SK-N-SH (cell line): ENCODE measurements around the gene TENT5D. TPM values are rescaled to one million over a fixed set of nuclear protein-coding genes. Genes with fewer than 3 reads are reported as not detected.

Source experiments
- CTCF ChIA-PET: fragments of 300-600, 350-600 bp; formaldehyde crosslinking; extraction: SDS; loops from one replicate; lab custom pipeline; 2021; lab: Yijun Ruan, JAX
- POLR2A ChIA-PET: fragments of 350-600 bp; sonication (Branson Sonifier 250); formaldehyde crosslinking; extraction: SDS; loops from one replicate; lab custom pipeline; 2020; ENCODE audit warnings: antibody characterized with exemption, inconsistent platforms; lab: Yijun Ruan, JAX
- DNase-seq: peaks from one replicate; pipeline ENCODE4 v3.0.0; 2012
- H2AFZ ChIP-seq: fragments of 200-600 bp; sonication (generic); 2 replicates; pipeline ENCODE4 v1.8.1; 2016; ENCODE audit warnings: antibody characterized with exemption, mild to moderate bottlenecking, low read depth
- H3F3A ChIP-seq: fragments of 200-600 bp; sonication (generic); replicated peaks from 2 replicates; pipeline ENCODE3; 2016; ENCODE audit warnings: antibody characterized with exemption, mild to moderate bottlenecking; ENCODE audit not compliant: insufficient read depth
- H3K27ac ChIP-seq, 2 experiments: fragments of 200-500 bp in 1 of 2; fragments of 200-600 bp in 1 of 2; sonication (Bioruptor generic) in 1 of 2; sonication (generic), shearing (Covaris generic) in 1 of 2; 2 replicates each; pipeline versions ENCODE4 v1.5.1 to v1.6.1; 2014 to 2016; ENCODE audit warnings: low read depth in 2 of 2, inconsistent platforms in 1 of 2, low read length in 1 of 2, mild to moderate bottlenecking in 1 of 2, mixed read lengths in 1 of 2
- H3K27me3 ChIP-seq: fragments of 200-600 bp; sonication (generic), shearing (Covaris generic); 2 replicates; pipeline ENCODE4 v1.6.1; 2016; ENCODE audit warnings: mixed run types; ENCODE audit not compliant: insufficient read depth
- H3K36me3 ChIP-seq, 2 experiments: fragments of 200-500 bp in 1 of 2; fragments of 200-600 bp in 1 of 2; sonication (Bioruptor generic) in 1 of 2; sonication (generic) in 1 of 2; replicated peaks in 1 of 2; 2 replicates each; pipeline versions ENCODE3 to v1.5.1; 2014 to 2016; ENCODE audit warnings: low read length in 1 of 2, mild to moderate bottlenecking in 1 of 2; ENCODE audit not compliant: insufficient read depth in 2 of 2, control insufficient read depth in 1 of 2
- H3K4me1 ChIP-seq, 2 experiments: fragments of 200-500 bp in 1 of 2; fragments of 200-600 bp in 1 of 2; sonication (Bioruptor generic) in 1 of 2; sonication (generic), shearing (Covaris generic) in 1 of 2; 2 replicates each; pipeline versions ENCODE4 v1.5.1 to v1.6.1; 2014 to 2016; ENCODE audit warnings: low read depth in 1 of 2, low read length in 1 of 2, mixed run types in 1 of 2; ENCODE audit not compliant: insufficient read depth in 2 of 2, control insufficient read depth in 1 of 2
- H3K4me2 ChIP-seq: fragments of 200-600 bp; sonication (generic), shearing (Covaris generic); 2 replicates; pipeline ENCODE4 v1.6.1; 2017; ENCODE audit warnings: mixed run types
- H3K4me3 ChIP-seq, 2 experiments: fragments of 200-500 bp in 1 of 2; fragments of 200-600 bp in 1 of 2; sonication (Bioruptor generic) in 1 of 2; sonication (generic), shearing (Covaris generic) in 1 of 2; 2 replicates each; pipeline versions ENCODE4 v1.5.1 to v1.8.1; 2014 to 2016; ENCODE audit warnings: low read depth in 2 of 2, inconsistent platforms in 1 of 2, low read length in 1 of 2, mild to moderate bottlenecking in 1 of 2, mixed read lengths in 1 of 2, moderate library complexity in 1 of 2
- H3K79me2 ChIP-seq: fragments of 200-600 bp; sonication (generic); 2 replicates; pipeline ENCODE4 v1.8.1; 2017; ENCODE audit warnings: mild to moderate bottlenecking; ENCODE audit not compliant: insufficient read depth
- H3K9ac ChIP-seq: fragments of 200-600 bp; sonication (generic); 2 replicates; pipeline ENCODE4 v1.6.1; 2017; ENCODE audit warnings: mixed run types
- H3K9me2 ChIP-seq: fragments of 200-600 bp; sonication (generic); 2 replicates; pipeline ENCODE4 v1.6.1; 2017; ENCODE audit warnings: mixed run types
- H3K9me3 ChIP-seq: fragments of 200-600 bp; sonication (generic); 2 replicates; pipeline ENCODE4 v1.6.1; 2017; ENCODE audit warnings: mixed run types, mild to moderate bottlenecking, moderate library complexity
- H4K20me1 ChIP-seq: fragments of 200-600 bp; sonication (generic); 2 replicates; pipeline ENCODE4 v1.6.1; 2017; ENCODE audit warnings: mild to moderate bottlenecking, mixed run types; ENCODE audit not compliant: insufficient read depth
- CHD2 ChIP-seq: fragments of 150-350 bp; IDR thresholded peaks from 2 replicates; pipeline ENCODE4 v1.6.1; 2018; ENCODE audit warnings: low read length; ENCODE audit not compliant: partially characterized antibody
- EP300 ChIP-seq, 2 experiments: IDR thresholded peaks; 2 replicates each; pipeline versions ENCODE4 v1.4.0 to v1.6.1; 2012; ENCODE audit warnings: borderline replicate concordance in 1 of 2, low read depth in 1 of 2, low read length in 1 of 2
- EZH2phosphoT487 ChIP-seq: fragments of 200-600 bp; sonication (generic); IDR thresholded peaks from 2 replicates; pipeline ENCODE4 v1.6.1; 2017; ENCODE audit warnings: low read depth, mixed run types, mild to moderate bottlenecking, antibody characterized with exemption, moderate library complexity, borderline replicate concordance
- FOXJ3 ChIP-seq: sonication (generic); formaldehyde crosslinking; IDR thresholded peaks from 2 replicates; pipeline ENCODE4 v1.5.1; 2020; ENCODE audit warnings: mild to moderate bottlenecking, missing genetic modification reagents
- GABPA ChIP-seq: IDR thresholded peaks from 2 replicates; pipeline ENCODE4 v1.4.0; 2012; ENCODE audit warnings: low read depth, mild to moderate bottlenecking
- GATA2 ChIP-seq: sonication (generic); formaldehyde crosslinking; IDR thresholded peaks from 2 replicates; pipeline ENCODE4 v1.5.0; 2020; ENCODE audit warnings: mild to moderate bottlenecking, missing genetic modification reagents
- RAD21 ChIP-seq: IDR thresholded peaks from 2 replicates; pipeline ENCODE4 v1.6.1; 2012; ENCODE audit warnings: mild to moderate bottlenecking, low read length
- RFX5 ChIP-seq: IDR thresholded peaks from 2 replicates; pipeline ENCODE4 v1.6.1; 2012; ENCODE audit warnings: mild to moderate bottlenecking, improper control_type of control experiment, low read length
- SIN3A ChIP-seq: IDR thresholded peaks from 2 replicates; pipeline ENCODE4 v1.6.1; 2012; ENCODE audit warnings: low read depth, mild to moderate bottlenecking, low read length, moderate library complexity, borderline replicate concordance
- SMC3 ChIP-seq: IDR thresholded peaks from 2 replicates; pipeline ENCODE4 v1.6.1; 2012; ENCODE audit warnings: low read depth, low read length, improper control_type of control experiment
- TCF12 ChIP-seq: IDR thresholded peaks from 2 replicates; pipeline ENCODE4 v1.4.0; 2012
- USF1 ChIP-seq: IDR thresholded peaks from 2 replicates; pipeline ENCODE4 v1.4.0; 2012; ENCODE audit warnings: low read depth, borderline replicate concordance
- YY1 ChIP-seq: IDR thresholded peaks from 2 replicates; pipeline ENCODE4 v1.4.0; 2012; ENCODE audit warnings: low read depth, mild to moderate bottlenecking
- ZBTB33 ChIP-seq: IDR thresholded peaks from 2 replicates; pipeline ENCODE4 v1.4.0; 2012; ENCODE audit warnings: low read depth, borderline replicate concordance
- polyA plus RNA-seq, 3 experiments: library from polyadenylated mRNA; depleted of rRNA; stranded (reverse); fragments of >200 nt; gene quantifications; 2 replicates each; pipeline ENCODE4 v1.2.3, GENCODE V29; 2012
- TF ChIP-seq, protein P1 (sequence below): fragments of 150-350 bp; IDR thresholded peaks from 2 replicates; pipeline ENCODE4 v1.6.1; 2017; ENCODE audit warnings: antibody characterized with exemption, low read length, low read depth, borderline replicate concordance

The TENT5D gene
- polyA plus RNA-seq, 1 of the 3 experiments (the other 2 are of a cell fraction) = not detected

DNA sequence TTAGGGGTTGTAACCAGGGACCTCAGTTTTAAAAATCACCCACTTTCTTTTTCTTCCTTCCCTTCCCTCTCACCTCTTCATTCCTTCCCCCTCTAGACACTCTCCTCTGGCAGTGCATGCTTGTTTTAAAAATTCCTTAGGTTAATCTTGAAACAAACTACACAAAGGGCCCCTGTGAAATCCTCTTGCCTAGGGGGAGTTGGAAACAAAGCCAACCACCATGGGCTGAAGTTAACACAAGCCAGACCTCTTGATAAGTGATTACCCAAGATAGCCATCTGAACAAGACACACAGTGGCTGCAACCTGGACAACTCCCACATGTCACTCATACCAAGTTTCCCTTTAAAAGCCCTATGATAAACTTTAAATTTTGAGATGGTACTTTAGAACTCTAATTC is 68.9 kb downstream of the TENT5D start:
- Histone ChIP-seq H3F3A (no peaks in the 10 kb centered on the region), H3K27me3 (no peaks in the 10 kb centered on the region), H3K27ac (no peak overlapping the region), H3K4me3 (no peak overlapping the region), H3K9ac (no peak overlapping the region), H3K4me1 (no peaks in the 10 kb centered on the region), H2AFZ (no peak overlapping the region), H3K4me2 (no peak overlapping the region), H4K20me1 (no peaks in the 10 kb centered on the region), H3K79me2 (no peaks in the 10 kb centered on the region), H3K9me3 (no peaks in the 10 kb centered on the region), H3K36me3 (no peaks in the 10 kb centered on the region), H3K9me2 (no peaks in the 10 kb centered on the region)
- ChIA-PET POLR2A (no interaction called here), CTCF (no interaction called here)
- no peak for DNase-seq
- no peak for TF ChIP-seq EZH2phosphoT487
- TF ChIP-seq, protein P1, sequence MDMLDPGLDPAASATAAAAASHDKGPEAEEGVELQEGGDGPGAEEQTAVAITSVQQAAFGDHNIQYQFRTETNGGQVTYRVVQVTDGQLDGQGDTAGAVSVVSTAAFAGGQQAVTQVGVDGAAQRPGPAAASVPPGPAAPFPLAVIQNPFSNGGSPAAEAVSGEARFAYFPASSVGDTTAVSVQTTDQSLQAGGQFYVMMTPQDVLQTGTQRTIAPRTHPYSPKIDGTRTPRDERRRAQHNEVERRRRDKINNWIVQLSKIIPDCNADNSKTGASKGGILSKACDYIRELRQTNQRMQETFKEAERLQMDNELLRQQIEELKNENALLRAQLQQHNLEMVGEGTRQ = no peak
- TF ChIP-seq RAD21 = no peak
- no peak for TF ChIP-seq GABPA
- TF ChIP-seq YY1 = no peak
- no peak for TF ChIP-seq TCF12
- no peak for TF ChIP-seq SIN3A
- no peak for TF ChIP-seq SMC3
- no peak for TF ChIP-seq RFX5
- TF ChIP-seq CHD2 = no peak
- TF ChIP-seq GATA2 (CRISPR knock-in tag) = no peak
- TF ChIP-seq ZBTB33 = no peak
- no peak for TF ChIP-seq USF1
- TF ChIP-seq FOXJ3 (CRISPR knock-in tag) = no peak
- no peak for TF ChIP-seq EP300 (IDR thresholded peaks at IDR 0.05; ENCODE audit: borderline replicate concordance in 1 of 2, low read depth in 1 of 2, low read length in 1 of 2)
